HL-60 (cell line): ENCODE measurements around the gene SMAD2.

Source experiments
- POLR2AphosphoS5 ChIP-seq: IDR thresholded peaks from 2 replicates; pipeline ENCODE4 v1.6.1; 2012; ENCODE audit warnings: low read depth
- TF ChIP-seq, protein P1 (sequence below): IDR thresholded peaks from one replicate; pipeline ENCODE4 v1.5.1; 2011; ENCODE audit warnings: low read length, control low read depth, inconsistent platforms; ENCODE audit not compliant: insufficient read depth
- TF ChIP-seq, protein P2 (sequence below): IDR thresholded peaks from 2 replicates; pipeline ENCODE4 v1.6.1; 2012; ENCODE audit warnings: low read depth; ENCODE audit not compliant: insufficient replicate concordance

DNA sequence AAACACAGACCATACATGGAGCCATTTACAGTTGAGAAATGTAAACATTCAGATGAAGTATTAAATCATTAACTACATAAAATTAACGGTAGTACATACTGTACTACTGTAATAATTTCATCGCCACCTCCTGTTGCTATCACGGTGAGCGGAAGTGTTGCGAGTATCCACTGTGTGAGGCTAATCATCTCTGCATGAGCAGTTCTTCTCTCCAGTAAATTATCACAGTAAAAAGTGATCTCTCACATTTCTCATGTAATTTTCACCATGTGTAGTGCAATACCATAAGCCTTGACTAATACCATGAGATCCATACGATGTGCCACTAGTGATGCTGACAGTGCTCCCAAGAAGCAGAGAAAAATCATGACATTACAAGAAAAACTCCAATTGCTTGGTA is 21.9 kb downstream of the SMAD2 start:
- TF ChIP-seq, protein P1, sequence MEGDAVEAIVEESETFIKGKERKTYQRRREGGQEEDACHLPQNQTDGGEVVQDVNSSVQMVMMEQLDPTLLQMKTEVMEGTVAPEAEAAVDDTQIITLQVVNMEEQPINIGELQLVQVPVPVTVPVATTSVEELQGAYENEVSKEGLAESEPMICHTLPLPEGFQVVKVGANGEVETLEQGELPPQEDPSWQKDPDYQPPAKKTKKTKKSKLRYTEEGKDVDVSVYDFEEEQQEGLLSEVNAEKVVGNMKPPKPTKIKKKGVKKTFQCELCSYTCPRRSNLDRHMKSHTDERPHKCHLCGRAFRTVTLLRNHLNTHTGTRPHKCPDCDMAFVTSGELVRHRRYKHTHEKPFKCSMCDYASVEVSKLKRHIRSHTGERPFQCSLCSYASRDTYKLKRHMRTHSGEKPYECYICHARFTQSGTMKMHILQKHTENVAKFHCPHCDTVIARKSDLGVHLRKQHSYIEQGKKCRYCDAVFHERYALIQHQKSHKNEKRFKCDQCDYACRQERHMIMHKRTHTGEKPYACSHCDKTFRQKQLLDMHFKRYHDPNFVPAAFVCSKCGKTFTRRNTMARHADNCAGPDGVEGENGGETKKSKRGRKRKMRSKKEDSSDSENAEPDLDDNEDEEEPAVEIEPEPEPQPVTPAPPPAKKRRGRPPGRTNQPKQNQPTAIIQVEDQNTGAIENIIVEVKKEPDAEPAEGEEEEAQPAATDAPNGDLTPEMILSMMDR = no peak
- TF ChIP-seq POLR2AphosphoS5 = no peak
- TF ChIP-seq, protein P2, sequence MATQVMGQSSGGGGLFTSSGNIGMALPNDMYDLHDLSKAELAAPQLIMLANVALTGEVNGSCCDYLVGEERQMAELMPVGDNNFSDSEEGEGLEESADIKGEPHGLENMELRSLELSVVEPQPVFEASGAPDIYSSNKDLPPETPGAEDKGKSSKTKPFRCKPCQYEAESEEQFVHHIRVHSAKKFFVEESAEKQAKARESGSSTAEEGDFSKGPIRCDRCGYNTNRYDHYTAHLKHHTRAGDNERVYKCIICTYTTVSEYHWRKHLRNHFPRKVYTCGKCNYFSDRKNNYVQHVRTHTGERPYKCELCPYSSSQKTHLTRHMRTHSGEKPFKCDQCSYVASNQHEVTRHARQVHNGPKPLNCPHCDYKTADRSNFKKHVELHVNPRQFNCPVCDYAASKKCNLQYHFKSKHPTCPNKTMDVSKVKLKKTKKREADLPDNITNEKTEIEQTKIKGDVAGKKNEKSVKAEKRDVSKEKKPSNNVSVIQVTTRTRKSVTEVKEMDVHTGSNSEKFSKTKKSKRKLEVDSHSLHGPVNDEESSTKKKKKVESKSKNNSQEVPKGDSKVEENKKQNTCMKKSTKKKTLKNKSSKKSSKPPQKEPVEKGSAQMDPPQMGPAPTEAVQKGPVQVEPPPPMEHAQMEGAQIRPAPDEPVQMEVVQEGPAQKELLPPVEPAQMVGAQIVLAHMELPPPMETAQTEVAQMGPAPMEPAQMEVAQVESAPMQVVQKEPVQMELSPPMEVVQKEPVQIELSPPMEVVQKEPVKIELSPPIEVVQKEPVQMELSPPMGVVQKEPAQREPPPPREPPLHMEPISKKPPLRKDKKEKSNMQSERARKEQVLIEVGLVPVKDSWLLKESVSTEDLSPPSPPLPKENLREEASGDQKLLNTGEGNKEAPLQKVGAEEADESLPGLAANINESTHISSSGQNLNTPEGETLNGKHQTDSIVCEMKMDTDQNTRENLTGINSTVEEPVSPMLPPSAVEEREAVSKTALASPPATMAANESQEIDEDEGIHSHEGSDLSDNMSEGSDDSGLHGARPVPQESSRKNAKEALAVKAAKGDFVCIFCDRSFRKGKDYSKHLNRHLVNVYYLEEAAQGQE = no peak
